Measurements from ENCODE around the gene HSD17B1. TPM values are rescaled to one million over a fixed set of nuclear protein-coding genes. Genes with fewer than 3 reads are reported as not detected.
A peak's percentile ranks its signal among the peaks of the same experiment; 100 is the strongest.

Gene HSD17B1
- polyA plus RNA-seq, 1 donor from 2014 or later = 1.0 TPM

DNA sequence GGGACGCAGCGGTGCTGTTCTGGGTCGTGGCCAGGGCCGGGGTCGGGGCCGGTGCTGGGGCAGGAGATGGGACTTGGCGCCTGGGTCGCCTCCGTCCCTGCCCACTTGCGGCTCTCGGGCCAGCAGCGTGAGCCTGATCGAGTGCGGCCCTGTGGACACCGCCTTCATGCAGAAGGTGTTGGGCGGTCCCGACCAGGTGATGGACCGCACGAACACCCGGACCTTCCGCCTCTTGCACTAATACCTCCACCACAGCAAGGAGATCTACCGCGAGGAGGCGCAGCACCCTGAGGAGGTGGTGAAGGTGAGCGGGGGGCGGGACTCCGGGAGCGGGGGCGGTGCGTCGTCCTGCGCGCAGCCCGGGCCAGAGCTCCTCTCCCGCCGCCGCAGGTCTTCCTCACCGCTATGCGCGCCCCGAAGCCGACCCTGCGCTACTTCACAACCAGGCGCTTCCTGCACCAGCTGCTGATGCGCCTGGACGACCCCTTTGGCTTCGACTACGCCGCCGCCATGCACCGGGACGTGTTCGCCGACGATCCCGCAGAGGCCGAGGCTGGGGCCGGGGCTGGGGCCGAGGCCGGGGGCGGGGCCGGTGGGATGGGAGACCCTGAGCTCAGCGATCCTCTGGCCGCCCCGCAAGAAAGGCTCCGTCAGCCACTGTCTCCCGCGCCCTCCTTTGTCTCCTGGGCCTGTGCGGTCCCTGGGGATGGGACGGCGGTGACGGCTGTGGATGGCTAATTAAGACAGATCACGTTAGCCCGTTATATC lies 4.5 kb upstream of the HSD17B1 start:
- no peak for TF ChIP-seq EZH2 (IDR thresholded peaks at IDR 0.05; ENCODE audit: borderline replicate concordance, insufficient read depth, low read length, poor library complexity, severe bottlenecking)
- TF ChIP-seq POLR2AphosphoS5 (IDR thresholded peaks at IDR 0.05) = no peak
- no peak for TF ChIP-seq RAD21 (conservative IDR thresholded peaks at IDR 0.05)
- no peak for TF ChIP-seq TAF1 (IDR thresholded peaks at IDR 0.05; ENCODE audit: low read depth)
- TF ChIP-seq MXI1 (conservative IDR thresholded peaks at IDR 0.05; ENCODE audit: poor library complexity, severe bottlenecking) = no peak
- no peak for TF ChIP-seq SMC3 (conservative IDR thresholded peaks at IDR 0.05; ENCODE audit: poor library complexity)
- TF ChIP-seq, protein P1, sequence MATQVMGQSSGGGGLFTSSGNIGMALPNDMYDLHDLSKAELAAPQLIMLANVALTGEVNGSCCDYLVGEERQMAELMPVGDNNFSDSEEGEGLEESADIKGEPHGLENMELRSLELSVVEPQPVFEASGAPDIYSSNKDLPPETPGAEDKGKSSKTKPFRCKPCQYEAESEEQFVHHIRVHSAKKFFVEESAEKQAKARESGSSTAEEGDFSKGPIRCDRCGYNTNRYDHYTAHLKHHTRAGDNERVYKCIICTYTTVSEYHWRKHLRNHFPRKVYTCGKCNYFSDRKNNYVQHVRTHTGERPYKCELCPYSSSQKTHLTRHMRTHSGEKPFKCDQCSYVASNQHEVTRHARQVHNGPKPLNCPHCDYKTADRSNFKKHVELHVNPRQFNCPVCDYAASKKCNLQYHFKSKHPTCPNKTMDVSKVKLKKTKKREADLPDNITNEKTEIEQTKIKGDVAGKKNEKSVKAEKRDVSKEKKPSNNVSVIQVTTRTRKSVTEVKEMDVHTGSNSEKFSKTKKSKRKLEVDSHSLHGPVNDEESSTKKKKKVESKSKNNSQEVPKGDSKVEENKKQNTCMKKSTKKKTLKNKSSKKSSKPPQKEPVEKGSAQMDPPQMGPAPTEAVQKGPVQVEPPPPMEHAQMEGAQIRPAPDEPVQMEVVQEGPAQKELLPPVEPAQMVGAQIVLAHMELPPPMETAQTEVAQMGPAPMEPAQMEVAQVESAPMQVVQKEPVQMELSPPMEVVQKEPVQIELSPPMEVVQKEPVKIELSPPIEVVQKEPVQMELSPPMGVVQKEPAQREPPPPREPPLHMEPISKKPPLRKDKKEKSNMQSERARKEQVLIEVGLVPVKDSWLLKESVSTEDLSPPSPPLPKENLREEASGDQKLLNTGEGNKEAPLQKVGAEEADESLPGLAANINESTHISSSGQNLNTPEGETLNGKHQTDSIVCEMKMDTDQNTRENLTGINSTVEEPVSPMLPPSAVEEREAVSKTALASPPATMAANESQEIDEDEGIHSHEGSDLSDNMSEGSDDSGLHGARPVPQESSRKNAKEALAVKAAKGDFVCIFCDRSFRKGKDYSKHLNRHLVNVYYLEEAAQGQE (IDR thresholded peaks at IDR 0.05; ENCODE audit: borderline replicate concordance) = no peak
- TF ChIP-seq, protein P2, sequence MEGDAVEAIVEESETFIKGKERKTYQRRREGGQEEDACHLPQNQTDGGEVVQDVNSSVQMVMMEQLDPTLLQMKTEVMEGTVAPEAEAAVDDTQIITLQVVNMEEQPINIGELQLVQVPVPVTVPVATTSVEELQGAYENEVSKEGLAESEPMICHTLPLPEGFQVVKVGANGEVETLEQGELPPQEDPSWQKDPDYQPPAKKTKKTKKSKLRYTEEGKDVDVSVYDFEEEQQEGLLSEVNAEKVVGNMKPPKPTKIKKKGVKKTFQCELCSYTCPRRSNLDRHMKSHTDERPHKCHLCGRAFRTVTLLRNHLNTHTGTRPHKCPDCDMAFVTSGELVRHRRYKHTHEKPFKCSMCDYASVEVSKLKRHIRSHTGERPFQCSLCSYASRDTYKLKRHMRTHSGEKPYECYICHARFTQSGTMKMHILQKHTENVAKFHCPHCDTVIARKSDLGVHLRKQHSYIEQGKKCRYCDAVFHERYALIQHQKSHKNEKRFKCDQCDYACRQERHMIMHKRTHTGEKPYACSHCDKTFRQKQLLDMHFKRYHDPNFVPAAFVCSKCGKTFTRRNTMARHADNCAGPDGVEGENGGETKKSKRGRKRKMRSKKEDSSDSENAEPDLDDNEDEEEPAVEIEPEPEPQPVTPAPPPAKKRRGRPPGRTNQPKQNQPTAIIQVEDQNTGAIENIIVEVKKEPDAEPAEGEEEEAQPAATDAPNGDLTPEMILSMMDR (IDR thresholded peaks at IDR 0.05; ENCODE audit: poor library complexity, severe bottlenecking) = no peak
- TF ChIP-seq EP300 (conservative IDR thresholded peaks at IDR 0.05; ENCODE audit: poor library complexity, severe bottlenecking) = no peak
- Histone ChIP-seq H3K4me3 (ENCODE audit: low read length) (peak overlapping the region; percentile 50), H4K20me1 (ENCODE audit: insufficient read depth) (no peaks in the 10 kb centered on the region), H3K79me2 (replicated peaks; ENCODE audit: insufficient read depth, low read length) (no peaks in the 10 kb centered on the region), H3K4me2 (ENCODE audit: low read length) (no peak overlapping the region), H3K36me3 (ENCODE audit: insufficient read depth, low read length) (no peaks in the 10 kb centered on the region), H3F3A (ENCODE audit: insufficient read depth, low read length, poor library complexity, severe bottlenecking) (no peaks in the 10 kb centered on the region), H2AFZ (ENCODE audit: low read depth, low read length) (no peak overlapping the region), H3K9me3 (ENCODE audit: low read length) (no peaks in the 10 kb centered on the region), H3K9ac (ENCODE audit: low read length) (no peak overlapping the region), H3K9me2 (ENCODE audit: insufficient read depth, low read length) (no peaks in the 10 kb centered on the region), H3K27me3 (ENCODE audit: insufficient read depth, low read depth, low read length) (no peaks in the 10 kb centered on the region), H3K27ac (ENCODE audit: low read length) (no peak overlapping the region)

DNA sequence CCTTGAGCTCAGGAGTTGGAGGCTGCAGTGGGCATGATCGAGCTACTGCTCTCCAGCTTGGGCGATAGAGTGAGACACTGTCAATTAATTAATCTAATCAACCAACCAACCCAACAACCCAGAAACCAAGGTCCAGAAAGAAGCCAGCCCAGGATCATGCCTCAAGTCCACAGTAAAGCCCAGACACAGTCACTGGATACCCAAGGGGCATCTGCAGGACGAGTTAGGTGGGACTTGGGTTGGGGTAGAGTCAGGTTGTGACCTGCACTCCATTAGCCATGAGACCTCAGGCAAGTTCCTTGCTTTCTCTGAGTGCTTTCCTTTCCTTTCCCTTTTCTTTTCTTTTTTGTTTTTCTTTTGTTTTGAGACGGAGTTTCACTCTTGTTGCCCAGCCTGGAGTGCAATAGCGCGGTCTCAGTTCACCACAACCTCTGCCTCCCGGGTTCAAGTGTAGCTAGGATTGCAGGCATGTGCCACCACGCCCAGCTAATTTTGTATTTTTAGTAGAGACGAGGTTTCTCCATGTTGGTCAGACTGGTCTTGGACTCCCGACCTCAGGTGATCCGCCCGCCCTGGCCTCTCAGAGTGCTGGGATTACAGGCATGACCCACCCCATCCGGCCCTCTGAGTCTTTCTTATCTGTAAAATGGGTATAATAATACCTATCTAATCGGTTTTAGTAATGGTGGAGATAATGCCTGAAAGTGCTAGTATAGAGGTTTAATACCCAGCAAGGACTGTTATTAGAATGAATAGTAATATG lies 3.5 kb upstream of the HSD17B1 start:
- no peak overlapping the region for H3K4me2 ChIP-seq (ENCODE audit: low read length)
- H3K79me2 ChIP-seq (replicated peaks; ENCODE audit: insufficient read depth, low read length) = no peaks in the 10 kb centered on the region
- H3K9me2 ChIP-seq (ENCODE audit: insufficient read depth, low read length) = no peaks in the 10 kb centered on the region
- no peaks in the 10 kb centered on the region for H3K36me3 ChIP-seq (ENCODE audit: insufficient read depth, low read length)
- H2AFZ ChIP-seq (ENCODE audit: low read depth, low read length) = no peak overlapping the region
- H3F3A ChIP-seq (ENCODE audit: insufficient read depth, low read length, poor library complexity, severe bottlenecking) = no peaks in the 10 kb centered on the region
- H3K4me3 ChIP-seq (ENCODE audit: low read length) = no peak overlapping the region
- no peaks in the 10 kb centered on the region for H4K20me1 ChIP-seq (ENCODE audit: insufficient read depth)
- H3K27me3 ChIP-seq (ENCODE audit: insufficient read depth, low read depth, low read length) = no peaks in the 10 kb centered on the region
- H3K27ac ChIP-seq (ENCODE audit: low read length) = no peak overlapping the region
- H3K9me3 ChIP-seq (ENCODE audit: low read length) = no peaks in the 10 kb centered on the region
- H3K9ac ChIP-seq (ENCODE audit: low read length) = no peak overlapping the region
- TF ChIP-seq, protein P2 (IDR thresholded peaks at IDR 0.05; ENCODE audit: poor library complexity, severe bottlenecking) = no peak
- no peak for TF ChIP-seq EP300 (conservative IDR thresholded peaks at IDR 0.05; ENCODE audit: poor library complexity, severe bottlenecking)
- no peak for TF ChIP-seq TAF1 (IDR thresholded peaks at IDR 0.05; ENCODE audit: low read depth)
- TF ChIP-seq POLR2AphosphoS5 (IDR thresholded peaks at IDR 0.05) = no peak
- no peak for TF ChIP-seq SMC3 (conservative IDR thresholded peaks at IDR 0.05; ENCODE audit: poor library complexity)
- no peak for TF ChIP-seq EZH2 (IDR thresholded peaks at IDR 0.05; ENCODE audit: borderline replicate concordance, insufficient read depth, low read length, poor library complexity, severe bottlenecking)
- TF ChIP-seq MXI1 (conservative IDR thresholded peaks at IDR 0.05; ENCODE audit: poor library complexity, severe bottlenecking) = no peak
- TF ChIP-seq, protein P1 (IDR thresholded peaks at IDR 0.05; ENCODE audit: borderline replicate concordance) = no peak
- no peak for TF ChIP-seq RAD21 (conservative IDR thresholded peaks at IDR 0.05)

Measured in neural cell (in vitro differentiated cells).